NCI-H82 treated with DMSO at 0.1 percent for 48 hours (cell line): ENCODE results near the gene ETAA1.

Experiments used
- DNase-seq: peaks from one replicate; lab custom pipeline; 2025; ENCODE audit not compliant: unreplicated experiment; lab: John Stamatoyannopoulos, UW

Gene ETAA1

GRCh38 chr2:67397143-67397986, at the start of gene ETAA1:
TSS of gene ETAA1 (plus strand) at chr2:67397333. CDS start at chr2:67397449, 116 bp downstream.
- peak; percentile 81 for DNase-seq

- DNase-seq: no peak
These were observed 30.2 kb upstream of the ETAA1 start for GRCh38 chr2:67366832-67367412.

- no peak for DNase-seq
These were observed 22.7 kb upstream of the ETAA1 start for GRCh38 chr2:67374481-67374880.

- no peak for DNase-seq
These were observed 22.2 kb upstream of the ETAA1 start for GRCh38 chr2:67374949-67375348.

GRCh38 chr2:67378555-67378954, 18.6 kb upstream of the ETAA1 start:
- no peak for DNase-seq

- DNase-seq: no peak
These were observed 18.1 kb upstream of the ETAA1 start for GRCh38 chr2:67379048-67379447.

GRCh38 chr2:67384123-67384822, 12.9 kb upstream of the ETAA1 start:
- no peak for DNase-seq

- no peak for DNase-seq
These were observed 8.5 kb upstream of the ETAA1 start for GRCh38 chr2:67388680-67389079.

GRCh38 chr2:67389286-67389685, 7.8 kb upstream of the ETAA1 start:
- no peak for DNase-seq

- DNase-seq: no peak
These were observed 7.3 kb upstream of the ETAA1 start for GRCh38 chr2:67389788-67390187.

GRCh38 chr2:67393237-67393636, 3.9 kb upstream of the ETAA1 start:
- DNase-seq: no peak

- DNase-seq: no peak
These were observed 2.4 kb upstream of the ETAA1 start for GRCh38 chr2:67394734-67395133.

GRCh38 chr2:67399144-67399543, 2.0 kb downstream of the ETAA1 start:
- no peak for DNase-seq

GRCh38 chr2:67399831-67400489, 2.8 kb downstream of the ETAA1 start:
- DNase-seq: no peak

GRCh38 chr2:67400560-67401485, 3.7 kb downstream of the ETAA1 start:
- no peak for DNase-seq

GRCh38 chr2:67408346-67408745, 11.2 kb downstream of the ETAA1 start:
- DNase-seq: no peak

- DNase-seq: no peak
These were observed 15.3 kb downstream of the ETAA1 start for GRCh38 chr2:67412424-67412823.

GRCh38 chr2:67414867-67415266, 17.7 kb downstream of the ETAA1 start:
- no peak for DNase-seq

- DNase-seq: no peak
These were observed 19.0 kb downstream of the ETAA1 start for GRCh38 chr2:67416136-67416535.

- no peak for DNase-seq
These were observed 26.4 kb downstream of the ETAA1 start for GRCh38 chr2:67423489-67423888.
